ENCODE measurements around the gene HSPB6. TPM values are rescaled to one million over a fixed set of nuclear protein-coding genes. Genes with fewer than 3 reads are reported as not detected.

The HSPB6 gene
- total RNA-seq, 1 donor from 2014 or later: 0.60 TPM

GRCh38 chr19:35713904-35714495 is 42.8 kb downstream of the HSPB6 start:
- no peak overlapping the region for H3K4me3 Mint-ChIP-seq
- no peak overlapping the region for H3K27ac Mint-ChIP-seq
- no peaks in the 10 kb centered on the region for H3K9me3 Mint-ChIP-seq
- H3K4me1 Mint-ChIP-seq (ENCODE audit: unreplicated experiment): peaks cover 9% of the 10 kb centered on the region
- no peaks in the 10 kb centered on the region for H3K36me3 Mint-ChIP-seq
- TF ChIP-seq CTCF (conservative IDR thresholded peaks at IDR 0.05): no peak
- DNase-seq (ENCODE audit: extremely low spot score, unreplicated experiment): no peak
- no peaks in the 10 kb centered on the region for H3K27me3 Mint-ChIP-seq

GRCh38 chr19:35713506-35713850 is 43.4 kb downstream of the HSPB6 start:
- H3K27me3 Mint-ChIP-seq: no peaks in the 10 kb centered on the region
- no peaks in the 10 kb centered on the region for H3K36me3 Mint-ChIP-seq
- H3K4me3 Mint-ChIP-seq: no peak overlapping the region
- no peak for TF ChIP-seq CTCF (conservative IDR thresholded peaks at IDR 0.05)
- H3K4me1 Mint-ChIP-seq (ENCODE audit: unreplicated experiment): peaks cover 9% of the 10 kb centered on the region
- DNase-seq (ENCODE audit: extremely low spot score, unreplicated experiment): no peak
- no peaks in the 10 kb centered on the region for H3K9me3 Mint-ChIP-seq
- H3K27ac Mint-ChIP-seq: no peak overlapping the region

GRCh38 chr19:35712567-35713505 is 44.0 kb downstream of the HSPB6 start:
- peaks cover 9% of the 10 kb centered on the region for H3K4me1 Mint-ChIP-seq (ENCODE audit: unreplicated experiment)
- TF ChIP-seq CTCF (conservative IDR thresholded peaks at IDR 0.05): no peak
- H3K27me3 Mint-ChIP-seq: no peaks in the 10 kb centered on the region
- H3K9me3 Mint-ChIP-seq: no peaks in the 10 kb centered on the region
- H3K36me3 Mint-ChIP-seq: no peaks in the 10 kb centered on the region
- DNase-seq (ENCODE audit: extremely low spot score, unreplicated experiment): no peak
- no peak overlapping the region for H3K4me3 Mint-ChIP-seq
- H3K27ac Mint-ChIP-seq: no peak overlapping the region

- Mint-ChIP-seq H3K4me3 (no peak overlapping the region), H3K9me3 (no peaks in the 10 kb centered on the region), H3K27ac (no peak overlapping the region), H3K4me1 (ENCODE audit: unreplicated experiment) (peaks cover 1% of the 10 kb centered on the region), H3K27me3 (no peaks in the 10 kb centered on the region), H3K36me3 (no peaks in the 10 kb centered on the region)
- DNase-seq (ENCODE audit: extremely low spot score, unreplicated experiment): no peak
- TF ChIP-seq CTCF (conservative IDR thresholded peaks at IDR 0.05): no peak
These were observed 45.8 kb downstream of the HSPB6 start for GRCh38 chr19:35710784-35711723.

- no peak for DNase-seq (ENCODE audit: extremely low spot score, unreplicated experiment)
- H3K4me3 Mint-ChIP-seq: no peak overlapping the region
- no peaks in the 10 kb centered on the region for H3K27me3 Mint-ChIP-seq
- no peaks in the 10 kb centered on the region for H3K9me3 Mint-ChIP-seq
- no peaks in the 10 kb centered on the region for H3K36me3 Mint-ChIP-seq
- TF ChIP-seq CTCF (conservative IDR thresholded peaks at IDR 0.05): no peak
- H3K27ac Mint-ChIP-seq: no peak overlapping the region
- no peaks in the 10 kb centered on the region for H3K4me1 Mint-ChIP-seq (ENCODE audit: unreplicated experiment)
These were observed 48.4 kb downstream of the HSPB6 start for GRCh38 chr19:35708391-35708790.
